ENCODE measurements around the gene ADGRG1.

DNA sequence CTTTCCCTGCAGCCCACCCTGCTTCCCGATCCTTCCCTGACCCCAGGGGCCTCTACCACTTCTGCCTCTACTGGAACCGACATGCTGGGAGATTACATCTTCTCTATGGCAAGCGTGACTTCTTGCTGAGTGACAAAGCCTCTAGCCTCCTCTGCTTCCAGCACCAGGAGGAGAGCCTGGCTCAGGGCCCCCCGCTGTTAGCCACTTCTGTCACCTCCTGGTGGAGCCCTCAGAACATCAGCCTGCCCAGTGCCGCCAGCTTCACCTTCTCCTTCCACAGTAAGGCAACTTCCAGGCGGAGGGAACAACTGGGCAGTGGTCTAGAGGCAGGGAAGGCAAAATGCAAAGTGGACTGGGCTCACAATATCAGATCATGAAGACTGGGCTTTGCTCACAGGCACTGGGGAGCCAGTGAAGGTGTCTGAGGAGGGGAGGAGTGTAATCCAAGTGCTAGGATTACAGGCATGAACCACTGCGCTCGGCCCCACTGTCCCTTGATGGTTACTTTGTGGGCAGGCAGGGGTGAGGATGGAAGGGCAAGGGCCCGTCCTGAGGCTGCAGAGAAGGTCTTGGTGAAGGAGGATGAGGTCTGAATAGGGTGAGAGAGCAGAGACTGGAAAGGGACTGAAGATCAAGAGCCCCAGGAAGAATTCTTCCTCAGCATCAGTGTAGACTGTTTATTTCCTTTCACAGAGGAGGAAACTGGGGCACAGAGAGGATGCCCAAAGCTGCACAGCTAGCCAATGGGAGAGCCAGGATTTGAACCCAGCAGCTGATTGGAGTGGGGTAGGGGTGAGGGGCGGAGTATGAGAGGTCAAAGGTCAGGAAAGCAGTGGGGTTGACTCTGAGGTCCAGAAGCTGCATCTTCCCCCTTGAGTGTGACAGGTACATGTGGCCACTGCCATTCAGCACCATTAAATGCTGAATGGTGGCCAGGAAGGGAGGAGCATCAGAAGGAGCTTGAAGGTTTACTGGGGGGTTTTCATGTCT lies 23.2 kb downstream of the ADGRG1 start:
- TF ChIP-seq, protein P1, sequence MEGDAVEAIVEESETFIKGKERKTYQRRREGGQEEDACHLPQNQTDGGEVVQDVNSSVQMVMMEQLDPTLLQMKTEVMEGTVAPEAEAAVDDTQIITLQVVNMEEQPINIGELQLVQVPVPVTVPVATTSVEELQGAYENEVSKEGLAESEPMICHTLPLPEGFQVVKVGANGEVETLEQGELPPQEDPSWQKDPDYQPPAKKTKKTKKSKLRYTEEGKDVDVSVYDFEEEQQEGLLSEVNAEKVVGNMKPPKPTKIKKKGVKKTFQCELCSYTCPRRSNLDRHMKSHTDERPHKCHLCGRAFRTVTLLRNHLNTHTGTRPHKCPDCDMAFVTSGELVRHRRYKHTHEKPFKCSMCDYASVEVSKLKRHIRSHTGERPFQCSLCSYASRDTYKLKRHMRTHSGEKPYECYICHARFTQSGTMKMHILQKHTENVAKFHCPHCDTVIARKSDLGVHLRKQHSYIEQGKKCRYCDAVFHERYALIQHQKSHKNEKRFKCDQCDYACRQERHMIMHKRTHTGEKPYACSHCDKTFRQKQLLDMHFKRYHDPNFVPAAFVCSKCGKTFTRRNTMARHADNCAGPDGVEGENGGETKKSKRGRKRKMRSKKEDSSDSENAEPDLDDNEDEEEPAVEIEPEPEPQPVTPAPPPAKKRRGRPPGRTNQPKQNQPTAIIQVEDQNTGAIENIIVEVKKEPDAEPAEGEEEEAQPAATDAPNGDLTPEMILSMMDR (conservative IDR thresholded peaks at IDR 0.05; ENCODE audit: low read length) = no peak
- no peak for TF ChIP-seq EZH2phosphoT487 (IDR thresholded peaks at IDR 0.05; ENCODE audit: borderline replicate concordance, low read depth, low read length)

Measured in OCI-LY7 (cell line).